Measurements from ENCODE around the gene RNF225.

The RNF225 gene

DNA sequence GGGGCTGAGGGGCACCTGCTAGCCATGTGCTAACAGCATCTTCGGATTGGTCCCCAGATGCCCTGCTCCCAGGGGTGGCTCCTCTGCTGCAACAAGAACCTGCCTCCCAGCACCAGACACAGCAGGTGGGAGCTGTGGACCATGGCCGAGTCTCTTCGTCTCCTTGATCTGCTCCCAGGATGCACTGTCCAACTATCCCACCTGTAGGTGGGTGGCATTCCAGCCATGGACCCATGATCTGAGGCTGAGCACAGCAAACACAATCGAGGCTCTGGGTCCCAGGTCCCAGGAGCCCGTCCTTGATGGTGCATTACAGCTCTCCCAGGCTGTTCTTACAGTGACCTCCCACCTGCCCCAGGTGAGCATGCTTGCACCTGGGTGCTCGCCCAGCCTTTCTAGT, 16.2 kb upstream of the RNF225 start:
- TF ChIP-seq, protein P1, sequence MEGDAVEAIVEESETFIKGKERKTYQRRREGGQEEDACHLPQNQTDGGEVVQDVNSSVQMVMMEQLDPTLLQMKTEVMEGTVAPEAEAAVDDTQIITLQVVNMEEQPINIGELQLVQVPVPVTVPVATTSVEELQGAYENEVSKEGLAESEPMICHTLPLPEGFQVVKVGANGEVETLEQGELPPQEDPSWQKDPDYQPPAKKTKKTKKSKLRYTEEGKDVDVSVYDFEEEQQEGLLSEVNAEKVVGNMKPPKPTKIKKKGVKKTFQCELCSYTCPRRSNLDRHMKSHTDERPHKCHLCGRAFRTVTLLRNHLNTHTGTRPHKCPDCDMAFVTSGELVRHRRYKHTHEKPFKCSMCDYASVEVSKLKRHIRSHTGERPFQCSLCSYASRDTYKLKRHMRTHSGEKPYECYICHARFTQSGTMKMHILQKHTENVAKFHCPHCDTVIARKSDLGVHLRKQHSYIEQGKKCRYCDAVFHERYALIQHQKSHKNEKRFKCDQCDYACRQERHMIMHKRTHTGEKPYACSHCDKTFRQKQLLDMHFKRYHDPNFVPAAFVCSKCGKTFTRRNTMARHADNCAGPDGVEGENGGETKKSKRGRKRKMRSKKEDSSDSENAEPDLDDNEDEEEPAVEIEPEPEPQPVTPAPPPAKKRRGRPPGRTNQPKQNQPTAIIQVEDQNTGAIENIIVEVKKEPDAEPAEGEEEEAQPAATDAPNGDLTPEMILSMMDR (conservative IDR thresholded peaks at IDR 0.05; ENCODE audit: low read length): no peak
- DNase-seq (ENCODE audit: low read depth): no peak
- no peak overlapping the region for H3K4me3 ChIP-seq (ENCODE audit: low read length)

DNA sequence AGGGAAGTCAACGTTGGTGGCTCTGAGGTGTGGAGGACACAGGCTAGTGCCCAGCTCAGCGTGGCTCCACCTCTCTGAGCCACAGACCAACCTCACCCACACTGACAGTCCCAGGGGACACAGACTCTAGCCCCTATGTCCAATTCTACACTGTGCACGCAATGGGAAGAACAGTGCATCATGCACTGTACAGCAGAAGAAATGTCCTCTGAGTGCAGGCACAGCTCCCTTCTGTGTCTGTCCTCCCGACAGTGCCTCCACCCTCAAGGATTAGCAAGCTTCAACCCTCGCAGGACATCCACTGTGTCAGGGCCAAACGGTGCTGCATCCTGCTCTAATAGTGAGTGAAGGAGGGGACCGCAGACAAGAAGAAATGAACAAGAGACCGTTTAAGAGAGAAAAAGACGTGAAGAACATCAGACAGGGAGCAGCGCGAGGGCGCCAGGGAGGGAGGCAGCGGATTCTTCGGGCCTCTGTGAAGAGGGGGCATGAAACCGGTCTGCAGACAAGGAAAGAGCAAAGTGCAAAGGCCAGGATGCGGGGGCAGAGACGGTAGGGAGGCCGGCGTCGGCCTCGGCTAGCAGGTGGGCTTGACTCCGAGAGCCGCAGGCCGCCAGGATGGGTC, 15.3 kb upstream of the RNF225 start:
- TF ChIP-seq, protein P1 (conservative IDR thresholded peaks at IDR 0.05; ENCODE audit: low read length): no peak
- DNase-seq (ENCODE audit: low read depth): no peak

DNA sequence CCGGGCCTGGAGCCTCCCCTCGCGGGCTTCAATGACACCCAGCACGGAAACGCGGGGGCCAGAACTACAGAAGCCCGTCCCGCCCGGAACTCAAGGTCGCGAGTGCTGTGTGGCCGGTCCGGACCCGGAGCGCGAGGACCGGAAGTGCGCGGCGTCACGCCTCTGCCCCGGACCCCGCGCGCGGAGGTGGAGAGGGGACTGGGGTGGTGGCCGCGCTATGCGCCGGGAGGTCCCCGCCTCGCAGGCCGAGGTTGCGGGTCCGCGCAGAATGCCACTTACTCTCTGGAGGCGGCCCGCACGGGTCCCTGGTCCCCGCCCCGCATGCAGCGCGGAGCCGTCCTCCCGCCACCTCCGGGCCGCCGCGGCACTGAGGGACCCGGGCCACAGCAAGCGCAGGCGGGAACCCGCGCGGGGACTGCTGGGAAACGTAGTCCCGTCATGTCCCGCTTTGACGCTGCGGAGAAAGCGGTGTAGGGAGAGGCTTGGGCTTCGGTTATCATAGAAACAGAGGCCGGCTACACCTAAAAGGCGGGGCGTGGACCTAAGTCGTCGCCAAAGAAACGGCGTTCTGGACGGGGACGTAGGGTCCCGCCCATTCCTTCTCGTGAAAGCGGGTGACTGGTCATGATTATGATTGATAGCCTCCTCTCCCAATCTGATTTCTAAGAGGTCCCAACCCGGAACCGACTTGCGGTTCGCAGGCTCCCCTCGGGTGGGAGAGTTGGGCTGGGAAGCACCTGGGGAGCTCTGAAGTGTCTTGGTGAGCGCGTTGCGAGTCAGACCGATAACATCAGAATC, 14.6 kb upstream of the RNF225 start, which contains the start of gene ZNF837:
Gene ZNF837 (minus strand): TSS at position 369 of the 798 bp plus-strand sequence. CDS start 11,698 bp downstream, outside the sequence.
- DNase-seq (ENCODE audit: low read depth): peak; percentile 100
- TF ChIP-seq, protein P1 (conservative IDR thresholded peaks at IDR 0.05; ENCODE audit: low read length): no peak
- peak within 1 kb of the TSS; percentile 86 for H3K4me3 ChIP-seq (ENCODE audit: low read length)

More for the DNA sequence above, 15.3 kb upstream of the RNF225 start:
- peak overlapping the region; percentile 86 for H3K4me3 ChIP-seq (ENCODE audit: low read length)

DNA sequence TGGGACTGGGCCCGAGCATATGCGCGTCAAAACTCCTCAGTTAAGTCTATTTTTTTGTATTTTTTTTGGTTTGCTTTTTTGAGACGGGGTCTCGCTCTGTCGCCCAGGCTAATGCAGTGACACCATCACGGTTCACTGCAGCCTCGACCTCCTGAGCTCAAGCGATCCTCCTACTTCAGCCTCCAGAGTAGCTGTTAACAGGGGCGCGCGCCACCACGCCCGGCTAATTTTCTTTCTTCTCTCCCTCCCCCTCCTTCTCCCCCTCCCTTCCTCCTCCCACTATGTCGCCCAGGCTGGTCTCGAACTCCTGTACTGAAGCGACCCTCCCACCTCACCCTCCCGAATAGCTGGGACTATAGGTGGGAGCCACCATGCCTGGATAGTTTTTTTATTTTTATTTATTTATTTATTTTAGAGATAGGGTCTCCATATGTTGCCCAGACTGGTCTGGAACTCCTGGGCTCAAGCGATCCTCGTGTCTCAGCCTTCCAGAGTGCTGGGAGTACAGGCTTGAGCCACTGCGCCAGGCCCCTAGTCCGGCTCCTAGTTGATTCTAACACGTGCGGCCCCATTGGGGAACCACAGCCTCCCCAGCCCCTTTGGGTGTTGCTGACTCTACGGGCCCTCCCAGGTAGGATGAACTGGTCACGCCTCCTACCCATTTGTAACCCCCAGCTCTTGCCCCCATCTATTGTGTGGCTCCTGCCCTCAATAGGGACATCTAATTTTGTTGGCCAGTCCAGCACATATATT, 13.8 kb upstream of the RNF225 start:
- H3K4me3 ChIP-seq (ENCODE audit: low read length): peak overlapping the region; percentile 86
- TF ChIP-seq, protein P1 (conservative IDR thresholded peaks at IDR 0.05; ENCODE audit: low read length): no peak
- no peak for DNase-seq (ENCODE audit: low read depth)

DNA sequence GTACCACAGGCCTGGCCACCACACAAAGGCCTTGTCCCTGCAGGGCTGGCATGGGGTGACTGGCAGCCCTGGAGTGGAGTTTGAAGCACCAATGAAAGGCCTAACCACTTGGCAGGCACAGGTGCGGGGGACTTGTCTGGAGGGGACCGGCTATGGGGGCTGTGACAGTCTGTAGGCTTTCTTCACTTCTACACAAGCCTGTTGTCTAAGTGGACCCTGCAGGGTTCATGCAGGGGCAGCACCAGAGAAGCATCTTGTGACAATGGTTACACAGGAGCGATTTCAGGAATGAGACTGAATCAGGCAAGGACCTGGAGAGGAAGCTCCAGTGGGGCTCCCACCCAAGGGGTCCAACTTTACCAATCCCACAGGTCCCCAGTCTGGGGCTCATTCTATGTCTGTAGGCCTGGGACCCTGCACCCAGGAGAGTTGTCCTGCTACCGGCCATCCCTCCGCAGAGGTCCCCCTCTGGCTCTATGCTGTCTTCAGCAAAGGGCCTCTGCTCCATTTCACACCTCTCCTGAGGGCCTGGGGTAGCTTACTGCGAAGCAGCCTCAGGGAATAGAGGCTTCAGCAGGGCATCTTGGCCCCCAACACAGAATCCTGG, 12.4 kb upstream of the RNF225 start:
- DNase-seq (ENCODE audit: low read depth): no peak
- TF ChIP-seq, protein P1 (conservative IDR thresholded peaks at IDR 0.05; ENCODE audit: low read length): no peak
- H3K4me3 ChIP-seq (ENCODE audit: low read length): no peak overlapping the region

DNA sequence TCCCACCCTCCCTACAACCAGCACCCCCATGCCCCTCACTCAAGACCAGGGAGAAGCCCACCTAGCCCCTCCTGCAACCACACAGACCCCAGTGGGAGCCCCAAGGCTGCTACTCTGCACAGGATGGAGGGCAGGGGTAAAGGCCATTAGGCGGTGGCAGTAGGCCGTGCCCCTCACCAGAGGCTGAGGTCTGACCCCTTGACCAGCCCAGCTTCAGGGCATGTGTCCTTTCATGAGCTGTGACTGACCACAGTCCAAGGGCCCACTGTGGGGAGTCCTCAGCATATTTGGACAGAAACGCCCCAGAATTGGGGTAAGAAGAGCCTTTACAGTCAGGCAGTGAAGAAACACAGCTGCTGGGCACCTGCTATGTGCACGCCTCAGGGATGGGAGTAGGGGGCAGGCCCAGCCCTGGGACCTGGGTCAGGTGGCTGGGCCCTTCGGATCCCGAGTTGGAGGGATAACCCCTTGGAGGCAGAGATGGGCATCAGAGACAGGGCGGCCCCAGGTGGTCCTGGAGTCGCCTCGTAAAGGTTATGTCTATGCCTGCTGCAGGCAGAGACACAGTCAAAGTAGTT, 10.1 kb upstream of the RNF225 start:
- TF ChIP-seq, protein P1 (conservative IDR thresholded peaks at IDR 0.05; ENCODE audit: low read length): no peak
- no peak for DNase-seq (ENCODE audit: low read depth)
- peak overlapping the region; percentile 94 for H3K4me3 ChIP-seq (ENCODE audit: low read length)

Measured in AG10803 (cell line).